OCI-LY1 (cell line): ENCODE measurements around the gene STXBP3.

Experiments
- H2AFZ ChIP-seq: fragments of 200-600 bp; sonication (generic), shearing (Covaris generic); 2 replicates; pipeline ENCODE4 v1.6.0; 2014; ENCODE audit warnings: antibody characterized with exemption, mild to moderate bottlenecking, low read length
- H3F3A ChIP-seq: fragments of 200-600 bp; sonication (generic), shearing (Covaris generic); 2 replicates; pipeline ENCODE4 v1.6.0; 2014; ENCODE audit warnings: mild to moderate bottlenecking, antibody characterized with exemption, low read length, moderate library complexity; ENCODE audit not compliant: insufficient read depth
- H3K27ac ChIP-seq: fragments of 200-600 bp; sonication (generic); 2 replicates; pipeline ENCODE4 v1.5.1; 2014; ENCODE audit warnings: low read length, mixed run types, mild to moderate bottlenecking, low read depth; ENCODE audit not compliant: poor library complexity, severe bottlenecking
- H3K27me3 ChIP-seq: fragments of 200-600 bp; sonication (generic); 2 replicates; pipeline ENCODE4 v1.6.0; 2014; ENCODE audit warnings: antibody characterized with exemption, mild to moderate bottlenecking, low read length, moderate library complexity; ENCODE audit not compliant: insufficient read depth
- H3K36me3 ChIP-seq: fragments of 200-600 bp; sonication (generic); 2 replicates; pipeline ENCODE4 v1.6.1; 2014; ENCODE audit warnings: mild to moderate bottlenecking, antibody characterized with exemption, low read length, moderate library complexity, mixed read lengths; ENCODE audit not compliant: insufficient read depth
- H3K4me1 ChIP-seq: fragments of 200-600 bp; sonication (generic); 2 replicates; pipeline ENCODE4 v1.5.1; 2014; ENCODE audit warnings: mild to moderate bottlenecking, low read length, moderate library complexity; ENCODE audit not compliant: insufficient read depth, severe bottlenecking
- H3K4me2 ChIP-seq: fragments of 200-600 bp; sonication (generic), shearing (Covaris generic); 2 replicates; pipeline ENCODE4 v1.6.1; 2014; ENCODE audit warnings: low read length
- H3K4me3 ChIP-seq: fragments of 200-600 bp; sonication (generic); 2 replicates; pipeline ENCODE4 v1.5.1; 2014; ENCODE audit warnings: low read length, low read depth, mild to moderate bottlenecking, mixed read lengths; ENCODE audit not compliant: poor library complexity, severe bottlenecking
- H3K79me2 ChIP-seq: fragments of 200-600 bp; shearing (Covaris generic); 2 replicates; pipeline ENCODE4 v1.6.1; 2016; ENCODE audit warnings: mixed run types, low read length, mixed read lengths; ENCODE audit not compliant: insufficient read depth
- H3K9ac ChIP-seq: fragments of 200-600 bp; sonication (generic), shearing (Covaris generic); 2 replicates; pipeline ENCODE4 v1.6.1; 2014; ENCODE audit warnings: mild to moderate bottlenecking, low read length, mixed read lengths
- H3K9me2 ChIP-seq: fragments of 200-600 bp; sonication (generic), shearing (Covaris generic); 2 replicates; pipeline ENCODE4 v1.6.1; 2014; ENCODE audit warnings: low read depth, mild to moderate bottlenecking, low read length, mixed read lengths
- H3K9me3 ChIP-seq: fragments of 200-600 bp; shearing (Covaris generic); 2 replicates; pipeline ENCODE4 v1.6.1; 2014; ENCODE audit warnings: low read length, mixed read lengths
- H4K20me1 ChIP-seq: fragments of 200-600 bp; sonication (generic), shearing (Covaris generic); 2 replicates; pipeline ENCODE4 v1.6.0; 2016; ENCODE audit warnings: mild to moderate bottlenecking, low read length; ENCODE audit not compliant: insufficient read depth
- EZH2 ChIP-seq: fragments of 200-600 bp; sonication (generic), shearing (Covaris generic); IDR thresholded peaks from 2 replicates; pipeline ENCODE4 v1.8.0; 2017; ENCODE audit warnings: borderline replicate concordance, mixed run types, mild to moderate bottlenecking, antibody characterized with exemption, low read length, moderate library complexity, mixed read lengths
- TF ChIP-seq, protein P1 (sequence below): fragments of 200-600 bp; sonication (generic), shearing (Covaris generic); IDR thresholded peaks from 2 replicates; pipeline ENCODE4 v1.5.1; 2017; ENCODE audit warnings: mild to moderate bottlenecking, antibody characterized with exemption, low read length, moderate library complexity, mixed read lengths

STXBP3 gene

DNA sequence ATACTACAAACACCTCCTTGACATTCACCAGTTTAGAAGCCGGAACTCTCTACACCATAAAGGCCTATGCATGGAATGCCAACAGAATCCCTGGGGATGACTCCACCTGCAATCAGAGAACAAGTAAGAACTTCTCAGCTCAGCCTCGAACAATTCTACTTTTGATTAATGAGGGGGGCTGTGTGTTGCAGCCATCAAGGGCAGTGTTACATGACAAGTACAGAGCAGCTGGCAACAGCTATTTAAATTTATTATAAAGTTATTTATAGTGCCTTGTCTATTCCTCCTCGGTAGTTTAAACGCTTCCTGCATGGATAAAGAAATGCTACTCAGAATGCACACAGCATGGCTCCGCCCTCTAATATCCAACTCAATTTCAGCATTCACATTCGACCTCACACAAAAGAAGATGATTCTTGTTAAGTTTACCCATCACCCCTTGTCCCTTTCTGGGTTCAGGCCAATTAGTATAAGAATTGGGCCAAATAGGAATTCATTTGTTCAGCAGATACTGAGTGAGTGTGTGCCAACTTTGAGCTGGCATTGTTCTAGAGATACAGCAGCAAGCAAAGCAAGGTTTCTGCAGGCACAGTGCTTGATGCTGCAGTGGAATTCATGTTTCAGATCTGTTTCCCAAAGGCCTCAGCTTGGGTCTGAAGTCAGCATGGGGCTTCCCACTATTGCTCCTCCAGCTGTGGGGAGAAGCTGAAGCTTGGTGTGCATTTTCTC, 27.4 kb upstream of the STXBP3 start:
- H3K36me3 ChIP-seq: no peaks in the 10 kb centered on the region
- no peak overlapping the region for H3K9ac ChIP-seq
- H3K4me3 ChIP-seq: no peak overlapping the region
- H3F3A ChIP-seq: no peaks in the 10 kb centered on the region
- no peaks in the 10 kb centered on the region for H3K9me3 ChIP-seq
- no peaks in the 10 kb centered on the region for H4K20me1 ChIP-seq
- H3K9me2 ChIP-seq: no peaks in the 10 kb centered on the region
- TF ChIP-seq EZH2: no peak
- TF ChIP-seq, protein P1, sequence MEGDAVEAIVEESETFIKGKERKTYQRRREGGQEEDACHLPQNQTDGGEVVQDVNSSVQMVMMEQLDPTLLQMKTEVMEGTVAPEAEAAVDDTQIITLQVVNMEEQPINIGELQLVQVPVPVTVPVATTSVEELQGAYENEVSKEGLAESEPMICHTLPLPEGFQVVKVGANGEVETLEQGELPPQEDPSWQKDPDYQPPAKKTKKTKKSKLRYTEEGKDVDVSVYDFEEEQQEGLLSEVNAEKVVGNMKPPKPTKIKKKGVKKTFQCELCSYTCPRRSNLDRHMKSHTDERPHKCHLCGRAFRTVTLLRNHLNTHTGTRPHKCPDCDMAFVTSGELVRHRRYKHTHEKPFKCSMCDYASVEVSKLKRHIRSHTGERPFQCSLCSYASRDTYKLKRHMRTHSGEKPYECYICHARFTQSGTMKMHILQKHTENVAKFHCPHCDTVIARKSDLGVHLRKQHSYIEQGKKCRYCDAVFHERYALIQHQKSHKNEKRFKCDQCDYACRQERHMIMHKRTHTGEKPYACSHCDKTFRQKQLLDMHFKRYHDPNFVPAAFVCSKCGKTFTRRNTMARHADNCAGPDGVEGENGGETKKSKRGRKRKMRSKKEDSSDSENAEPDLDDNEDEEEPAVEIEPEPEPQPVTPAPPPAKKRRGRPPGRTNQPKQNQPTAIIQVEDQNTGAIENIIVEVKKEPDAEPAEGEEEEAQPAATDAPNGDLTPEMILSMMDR: no peak
- H3K27me3 ChIP-seq: no peaks in the 10 kb centered on the region
- H3K4me1 ChIP-seq: no peaks in the 10 kb centered on the region
- H3K79me2 ChIP-seq: no peaks in the 10 kb centered on the region
- H3K4me2 ChIP-seq: no peak overlapping the region
- no peak overlapping the region for H2AFZ ChIP-seq
- no peak overlapping the region for H3K27ac ChIP-seq

DNA sequence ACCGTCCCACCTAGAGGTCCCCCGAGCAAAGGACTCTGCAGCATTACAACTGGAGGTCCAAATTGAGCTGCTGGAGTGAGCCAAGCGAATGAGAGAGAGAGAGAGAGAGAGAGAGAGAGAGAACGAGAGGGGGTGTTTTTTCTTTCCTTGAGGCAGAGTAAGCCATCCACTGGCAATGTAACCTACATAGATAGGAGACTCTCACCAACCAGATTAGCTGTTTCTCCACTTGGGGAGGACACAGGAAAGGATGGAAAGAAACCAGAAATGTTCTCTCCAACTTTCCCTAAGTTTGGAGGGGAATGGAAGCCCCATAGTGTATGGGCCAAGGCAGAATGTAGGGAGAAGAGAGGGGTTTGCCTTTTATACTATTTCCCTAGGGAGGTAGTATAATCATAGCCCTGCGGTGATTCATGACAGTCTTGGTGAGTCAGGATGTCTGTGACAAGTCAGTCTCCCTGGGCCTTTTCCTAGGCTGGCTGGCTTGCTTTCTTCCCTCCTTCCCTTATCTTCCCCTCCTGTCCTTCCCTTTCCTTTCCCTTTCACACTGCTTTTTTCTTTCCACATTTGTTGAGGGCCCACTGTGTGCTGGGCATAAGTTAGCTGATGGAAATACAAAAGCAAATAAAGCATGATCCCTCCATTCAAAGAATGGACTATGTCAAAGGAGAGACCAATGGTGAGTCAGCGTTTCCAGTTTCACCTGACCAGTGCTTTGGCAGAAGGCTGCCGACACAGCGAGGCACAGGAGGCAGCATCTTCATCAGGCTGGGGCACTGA, 26.6 kb upstream of the STXBP3 start:
- H3K4me3 ChIP-seq: no peak overlapping the region
- no peaks in the 10 kb centered on the region for H4K20me1 ChIP-seq
- no peak overlapping the region for H3K27ac ChIP-seq
- TF ChIP-seq EZH2: no peak
- TF ChIP-seq, protein P1: no peak
- H3K79me2 ChIP-seq: no peaks in the 10 kb centered on the region
- H3K4me1 ChIP-seq: no peaks in the 10 kb centered on the region
- no peaks in the 10 kb centered on the region for H3K27me3 ChIP-seq
- no peak overlapping the region for H3K9ac ChIP-seq
- H3K9me3 ChIP-seq: no peaks in the 10 kb centered on the region
- H3K36me3 ChIP-seq: no peaks in the 10 kb centered on the region
- no peak overlapping the region for H2AFZ ChIP-seq
- no peak overlapping the region for H3K4me2 ChIP-seq
- no peaks in the 10 kb centered on the region for H3K9me2 ChIP-seq
- no peaks in the 10 kb centered on the region for H3F3A ChIP-seq

DNA sequence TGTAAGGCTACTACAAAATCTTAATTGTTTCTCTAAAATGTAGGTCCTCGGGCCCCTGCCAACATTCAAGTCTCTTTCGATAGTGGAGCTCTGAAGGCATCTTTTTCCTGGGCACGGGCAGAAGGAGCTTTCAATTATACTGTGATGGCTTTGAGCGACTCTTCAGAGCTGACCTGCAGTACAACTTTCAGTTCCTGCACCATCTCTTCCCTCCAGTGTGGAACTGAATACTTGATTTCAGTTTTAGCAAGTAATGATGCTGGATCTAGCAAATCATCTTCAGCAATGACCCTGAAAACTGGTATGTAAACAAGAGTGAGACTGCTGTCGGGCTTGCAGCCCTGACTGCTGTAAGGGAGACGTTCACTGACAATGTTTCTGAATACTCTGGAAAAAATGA, 24.2 kb upstream of the STXBP3 start:
- no peak overlapping the region for H3K27ac ChIP-seq
- H3K4me2 ChIP-seq: no peak overlapping the region
- no peaks in the 10 kb centered on the region for H4K20me1 ChIP-seq
- no peak overlapping the region for H2AFZ ChIP-seq
- H3K4me1 ChIP-seq: no peaks in the 10 kb centered on the region
- no peak overlapping the region for H3K4me3 ChIP-seq
- no peaks in the 10 kb centered on the region for H3F3A ChIP-seq
- H3K9me3 ChIP-seq: no peaks in the 10 kb centered on the region
- H3K27me3 ChIP-seq: no peaks in the 10 kb centered on the region
- TF ChIP-seq, protein P1: no peak
- TF ChIP-seq EZH2: no peak
- H3K9me2 ChIP-seq: no peaks in the 10 kb centered on the region
- no peaks in the 10 kb centered on the region for H3K79me2 ChIP-seq
- no peaks in the 10 kb centered on the region for H3K36me3 ChIP-seq
- no peak overlapping the region for H3K9ac ChIP-seq
